Activated naive CD4-positive, alpha-beta T cell treated with anti-CD3 and anti-CD28 coated beads, Interleukin-2, amount 10 ng/mL, durations not matched to agents 5 hours and 36 hours (primary cell): Measurements from ENCODE around the gene PGR. TPM values are rescaled to one million over a fixed set of nuclear protein-coding genes. Genes with fewer than 3 reads are reported as not detected.

Source experiments
- total RNA-seq, 2 experiments: library from RNA; stranded (reverse); gene quantifications; one replicate each; pipeline ENCODE4 v1.2.3, GENCODE V29; 2021

The PGR gene
- total RNA-seq = not detected

DNA sequence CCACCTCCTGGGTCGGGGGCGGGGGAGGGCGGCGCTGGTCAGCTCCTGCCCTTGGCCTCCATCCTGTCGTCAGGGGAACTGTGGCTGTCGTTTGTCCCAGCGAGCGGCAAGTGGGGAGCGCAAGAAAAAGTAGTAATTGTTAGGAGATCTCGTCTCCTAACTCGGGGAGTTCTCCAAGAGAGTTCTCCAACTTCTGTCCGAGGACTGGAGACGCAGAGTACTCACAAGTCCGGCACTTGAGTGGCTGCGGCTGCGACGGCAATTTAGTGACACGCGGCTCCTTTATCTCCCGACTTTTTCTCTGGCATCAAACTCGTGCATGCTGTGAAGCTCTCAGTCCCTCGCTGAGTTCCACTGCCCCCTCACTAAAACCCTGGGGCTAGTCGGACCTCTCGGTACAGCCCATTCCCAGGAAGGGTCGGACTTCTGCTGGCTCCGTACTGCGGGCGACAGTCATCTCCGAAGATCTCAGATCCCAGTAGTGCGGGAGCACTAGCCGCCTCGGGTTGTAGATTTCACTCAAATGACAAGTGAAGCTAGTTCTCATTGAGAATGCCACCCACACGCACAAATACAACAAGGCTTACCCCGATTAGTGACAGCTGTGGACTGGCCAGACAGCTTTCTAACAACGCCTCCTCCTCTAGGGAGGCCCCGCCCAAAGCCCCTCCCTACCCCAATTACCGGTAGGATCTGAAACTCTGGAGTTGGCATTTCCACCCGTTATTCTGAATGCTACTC, at the start of gene PGR:
Gene PGR, minus strand, starts transcription at position 611 of the 741 bp plus-strand sequence. CDS start 743 bp downstream, outside the sequence.

